ENCODE results near the gene RALGAPA1. TPM values are rescaled to one million over a fixed set of nuclear protein-coding genes. Genes with fewer than 3 reads are reported as not detected.
A peak's percentile ranks its signal among the peaks of the same experiment; 100 is the strongest.

Gene RALGAPA1
- polyA plus RNA-seq, 1 donor from 2014 or later = 73.3 TPM

- no peaks in the 10 kb centered on the region for H4K20me1 ChIP-seq (ENCODE audit: insufficient read depth)
- no peaks in the 10 kb centered on the region for H3K9me2 ChIP-seq (ENCODE audit: insufficient read depth, low read length)
- H3K4me2 ChIP-seq (ENCODE audit: low read length) = no peak overlapping the region
- no peaks in the 10 kb centered on the region for H3K79me2 ChIP-seq (replicated peaks; ENCODE audit: insufficient read depth, low read length)
- H3K27me3 ChIP-seq (ENCODE audit: insufficient read depth, low read depth, low read length) = peaks cover 25% of the 10 kb centered on the region
- H3K36me3 ChIP-seq (ENCODE audit: insufficient read depth, low read length) = no peaks in the 10 kb centered on the region
- no peak overlapping the region for H3K27ac ChIP-seq (ENCODE audit: low read length)
- H3K9ac ChIP-seq (ENCODE audit: low read length) = no peak overlapping the region
- no peaks in the 10 kb centered on the region for H3F3A ChIP-seq (ENCODE audit: insufficient read depth, low read length, poor library complexity, severe bottlenecking)
- H2AFZ ChIP-seq (ENCODE audit: low read depth, low read length) = no peak overlapping the region
- H3K4me3 ChIP-seq (ENCODE audit: low read length) = no peak overlapping the region
- no peak for TF ChIP-seq RAD21 (conservative IDR thresholded peaks at IDR 0.05)
- no peak for TF ChIP-seq REST (IDR thresholded peaks at IDR 0.05; ENCODE audit: borderline replicate concordance)
- no peak for TF ChIP-seq TAF1 (IDR thresholded peaks at IDR 0.05; ENCODE audit: low read depth)
- no peak for TF ChIP-seq SMC3 (conservative IDR thresholded peaks at IDR 0.05; ENCODE audit: poor library complexity)
- no peak for TF ChIP-seq CTCF (IDR thresholded peaks at IDR 0.05; ENCODE audit: poor library complexity, severe bottlenecking)
- no peak for TF ChIP-seq EP300 (conservative IDR thresholded peaks at IDR 0.05; ENCODE audit: poor library complexity, severe bottlenecking)
- TF ChIP-seq EZH2 (IDR thresholded peaks at IDR 0.05; ENCODE audit: borderline replicate concordance, insufficient read depth, low read length, poor library complexity, severe bottlenecking) = no peak
- no peak for TF ChIP-seq MXI1 (conservative IDR thresholded peaks at IDR 0.05; ENCODE audit: poor library complexity, severe bottlenecking)
- no peak for TF ChIP-seq POLR2AphosphoS5 (IDR thresholded peaks at IDR 0.05)
- H3K9me3 ChIP-seq (ENCODE audit: low read length) = no peaks in the 10 kb centered on the region
Observed at GRCh38 chr14:35539969-35540368, 269.1 kb downstream of the RALGAPA1 start.

GRCh38 chr14:35535483-35536112, 273.5 kb downstream of the RALGAPA1 start:
- H3K4me3 ChIP-seq (ENCODE audit: low read length) = peak overlapping the region; percentile 88
- H3K36me3 ChIP-seq (ENCODE audit: insufficient read depth, low read length) = no peaks in the 10 kb centered on the region
- peak overlapping the region; percentile 32 for H3K9ac ChIP-seq (ENCODE audit: low read length)
- no peak overlapping the region for H3K4me2 ChIP-seq (ENCODE audit: low read length)
- no peak overlapping the region for H3K27ac ChIP-seq (ENCODE audit: low read length)
- no peaks in the 10 kb centered on the region for H4K20me1 ChIP-seq (ENCODE audit: insufficient read depth)
- no peaks in the 10 kb centered on the region for H3F3A ChIP-seq (ENCODE audit: insufficient read depth, low read length, poor library complexity, severe bottlenecking)
- H2AFZ ChIP-seq (ENCODE audit: low read depth, low read length) = no peak overlapping the region
- no peaks in the 10 kb centered on the region for H3K79me2 ChIP-seq (replicated peaks; ENCODE audit: insufficient read depth, low read length)
- H3K9me3 ChIP-seq (ENCODE audit: low read length) = no peaks in the 10 kb centered on the region
- no peaks in the 10 kb centered on the region for H3K9me2 ChIP-seq (ENCODE audit: insufficient read depth, low read length)
- TF ChIP-seq TAF1 (IDR thresholded peaks at IDR 0.05; ENCODE audit: low read depth) = no peak
- no peak for TF ChIP-seq SMC3 (conservative IDR thresholded peaks at IDR 0.05; ENCODE audit: poor library complexity)
- TF ChIP-seq EZH2 (IDR thresholded peaks at IDR 0.05; ENCODE audit: borderline replicate concordance, insufficient read depth, low read length, poor library complexity, severe bottlenecking) = peak; percentile 15
- H3K27me3 ChIP-seq (ENCODE audit: insufficient read depth, low read depth, low read length) = peaks cover 68% of the 10 kb centered on the region

Measured in neural cell (in vitro differentiated cells).